Cardiac muscle cell (in vitro differentiated cells and primary cell): ENCODE results near the gene CENPC. TPM values are rescaled to one million over a fixed set of nuclear protein-coding genes. Genes with fewer than 3 reads are reported as not detected.

Experiments
- DNase-seq, 2 donors: peaks; one replicate each; pipeline versions ENCODE4 v3.0.0 to v3.0.0-alpha.2; 2010 to 2017; ENCODE audit warnings: low read depth in 1 of 2, low spot score in 1 of 2
- H3K27ac ChIP-seq: fragments of 200-600 bp; sonication (generic); 2 replicates; pipeline ENCODE4 v1.5.1; 2016
- H3K27me3 ChIP-seq: fragments of 200-600 bp; sonication (generic); 2 replicates; pipeline ENCODE4 v1.6.0; 2016; ENCODE audit warnings: control low read depth
- H3K36me3 ChIP-seq: fragments of 200-600 bp; sonication (generic); 2 replicates; pipeline ENCODE4 v1.5.1; 2016; ENCODE audit warnings: control low read depth
- H3K4me1 ChIP-seq: fragments of 200-600 bp; sonication (generic); 2 replicates; pipeline ENCODE4 v1.8.1; 2017; ENCODE audit warnings: low read depth, mild to moderate bottlenecking, mixed run types
- H3K4me3 ChIP-seq: fragments of 200-600 bp; sonication (generic); 2 replicates; pipeline ENCODE4 v1.5.1; 2016; ENCODE audit warnings: mild to moderate bottlenecking
- H3K9me3 ChIP-seq: fragments of 200-600 bp; sonication (generic); 2 replicates; pipeline ENCODE4 v1.5.1; 2017; ENCODE audit warnings: low read depth, mild to moderate bottlenecking, control low read depth
- polyA plus RNA-seq: library from polyadenylated mRNA; unstranded; fragments of >200 nt; fragmentation: Nextera tagmentation; extraction: Ambion mirVana; gene quantifications from 2 replicates; pipeline ENCODE4 v1.2.1, GENCODE V29; 2016
- total RNA-seq: library from RNA; depleted of rRNA; stranded (reverse); fragments of >200 nt; gene quantifications from 2 replicates; pipeline ENCODE4 v1.2.3, GENCODE V29; 2016
- TF ChIP-seq, protein P1 (sequence below): IDR thresholded peaks from 2 replicates; pipeline ENCODE4 v1.5.1; 2012; ENCODE audit warnings: low read depth, mild to moderate bottlenecking, low read length

Gene CENPC
- total and polyA plus RNA-seq, 2 experiments from 2014 or later, result 9.1 to 21.3 TPM

DNA sequence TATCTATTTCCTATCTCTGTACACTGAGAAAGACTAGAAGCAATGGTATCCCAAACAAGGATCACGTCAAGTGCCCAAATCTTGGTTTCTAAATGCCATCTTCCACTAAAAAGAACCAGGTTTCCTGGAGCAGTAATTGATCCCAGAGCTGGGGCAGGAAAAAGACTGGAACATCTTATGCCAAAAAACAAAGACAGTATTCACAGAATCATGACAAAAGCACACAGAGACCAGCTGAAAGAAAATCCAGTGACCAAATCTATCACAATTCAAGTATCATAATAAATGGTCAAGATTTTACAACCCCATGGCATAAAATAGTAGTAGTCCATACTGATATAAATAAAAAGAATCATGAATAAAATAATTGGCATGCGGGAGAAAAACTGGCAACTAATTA, 44.9 kb downstream of the CENPC start:
- TF ChIP-seq, protein P1, sequence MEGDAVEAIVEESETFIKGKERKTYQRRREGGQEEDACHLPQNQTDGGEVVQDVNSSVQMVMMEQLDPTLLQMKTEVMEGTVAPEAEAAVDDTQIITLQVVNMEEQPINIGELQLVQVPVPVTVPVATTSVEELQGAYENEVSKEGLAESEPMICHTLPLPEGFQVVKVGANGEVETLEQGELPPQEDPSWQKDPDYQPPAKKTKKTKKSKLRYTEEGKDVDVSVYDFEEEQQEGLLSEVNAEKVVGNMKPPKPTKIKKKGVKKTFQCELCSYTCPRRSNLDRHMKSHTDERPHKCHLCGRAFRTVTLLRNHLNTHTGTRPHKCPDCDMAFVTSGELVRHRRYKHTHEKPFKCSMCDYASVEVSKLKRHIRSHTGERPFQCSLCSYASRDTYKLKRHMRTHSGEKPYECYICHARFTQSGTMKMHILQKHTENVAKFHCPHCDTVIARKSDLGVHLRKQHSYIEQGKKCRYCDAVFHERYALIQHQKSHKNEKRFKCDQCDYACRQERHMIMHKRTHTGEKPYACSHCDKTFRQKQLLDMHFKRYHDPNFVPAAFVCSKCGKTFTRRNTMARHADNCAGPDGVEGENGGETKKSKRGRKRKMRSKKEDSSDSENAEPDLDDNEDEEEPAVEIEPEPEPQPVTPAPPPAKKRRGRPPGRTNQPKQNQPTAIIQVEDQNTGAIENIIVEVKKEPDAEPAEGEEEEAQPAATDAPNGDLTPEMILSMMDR, result no peak
- Histone ChIP-seq H3K27me3 (no peaks in the 10 kb centered on the region), H3K4me3 (no peak overlapping the region), H3K4me1 (no peaks in the 10 kb centered on the region), H3K27ac (no peak overlapping the region), H3K9me3 (no peaks in the 10 kb centered on the region), H3K36me3 (peaks cover 6% of the 10 kb centered on the region)
- no peak for DNase-seq

DNA sequence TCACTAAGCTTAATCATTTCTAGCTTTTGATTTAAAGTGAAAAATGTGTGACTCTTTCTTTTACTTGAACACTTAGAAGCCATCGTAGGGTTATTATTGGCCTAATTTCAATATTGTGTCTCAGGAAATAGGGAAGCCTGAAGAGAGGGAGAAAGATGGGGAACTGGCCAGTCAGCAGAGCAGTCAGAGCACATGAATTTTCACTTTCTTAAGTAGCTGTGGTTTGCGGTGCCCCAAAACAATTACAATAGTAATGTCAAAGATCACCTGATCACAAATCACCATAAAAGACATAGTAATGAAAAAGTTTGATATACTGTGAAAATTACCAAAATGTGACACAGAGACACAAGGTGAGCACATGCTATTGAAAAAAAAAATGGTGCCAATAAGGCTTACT, 45.5 kb downstream of the CENPC start:
- DNase-seq, result no peak
- H3K27me3 ChIP-seq, result no peaks in the 10 kb centered on the region
- H3K27ac ChIP-seq, result no peak overlapping the region
- no peak overlapping the region for H3K4me3 ChIP-seq
- no peaks in the 10 kb centered on the region for H3K4me1 ChIP-seq
- peaks cover 1% of the 10 kb centered on the region for H3K36me3 ChIP-seq
- H3K9me3 ChIP-seq, result no peaks in the 10 kb centered on the region
- TF ChIP-seq, protein P1, result no peak

DNA sequence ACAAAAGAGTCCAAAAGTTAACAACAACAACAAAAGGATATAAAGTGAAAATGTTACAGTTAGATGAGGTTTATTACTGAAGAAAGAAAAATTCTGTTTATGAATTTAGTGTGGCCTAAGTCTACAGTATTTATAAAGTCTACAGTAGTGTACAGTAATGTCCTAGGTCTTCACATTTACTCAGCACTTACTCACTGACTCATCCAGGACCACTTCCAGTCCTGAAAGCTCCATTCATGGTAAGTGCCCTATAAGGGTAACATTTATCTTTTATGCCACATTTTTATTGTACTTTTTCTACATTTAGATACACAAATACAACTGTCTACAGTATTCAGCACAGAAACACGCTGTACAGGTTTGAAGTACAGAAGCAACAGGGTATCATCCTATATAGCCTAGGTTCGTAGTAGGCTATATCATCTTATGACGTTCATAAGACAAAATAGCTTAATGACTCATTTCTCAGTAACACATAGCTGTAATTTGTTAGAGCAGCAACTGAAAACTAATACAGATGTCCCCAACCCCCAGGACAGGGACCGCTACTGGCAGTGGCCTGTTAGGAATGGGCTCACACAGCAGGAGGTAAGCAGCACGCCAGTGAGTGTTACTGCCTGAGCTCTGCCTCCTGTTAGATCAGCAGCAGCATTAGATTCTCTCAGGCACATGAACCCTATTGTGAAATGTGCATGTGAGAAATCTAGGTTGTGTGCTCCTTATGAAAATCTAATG, 61.3 kb downstream of the CENPC start:
- H3K36me3 ChIP-seq, result no peaks in the 10 kb centered on the region

DNA sequence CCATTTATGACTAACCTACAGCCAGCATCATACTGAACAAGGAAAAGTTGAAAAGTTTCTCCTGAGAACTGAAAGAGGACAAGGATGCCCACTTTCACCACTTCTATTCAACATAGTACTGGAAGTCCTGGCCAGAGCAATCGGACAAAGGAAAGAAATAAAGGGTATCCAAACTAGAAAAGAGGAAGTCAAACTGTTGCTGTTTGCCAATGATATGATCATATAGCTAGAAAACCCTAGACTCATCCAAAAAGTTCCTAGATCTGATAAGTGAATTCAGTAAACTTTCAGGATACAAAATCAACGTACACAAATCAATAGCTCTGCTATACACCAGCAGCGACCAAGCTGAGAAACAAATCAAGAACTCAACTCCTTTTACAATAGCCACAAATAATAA, 64.5 kb downstream of the CENPC start:
- H3K36me3 ChIP-seq, result no peaks in the 10 kb centered on the region
- TF ChIP-seq, protein P1, result no peak
- DNase-seq, result no peak
- H3K27me3 ChIP-seq, result no peaks in the 10 kb centered on the region
- no peaks in the 10 kb centered on the region for H3K4me1 ChIP-seq
- no peak overlapping the region for H3K27ac ChIP-seq
- H3K4me3 ChIP-seq, result no peak overlapping the region
- no peaks in the 10 kb centered on the region for H3K9me3 ChIP-seq

More for the DNA sequence above, 61.3 kb downstream of the CENPC start:
- Histone ChIP-seq H3K4me1 (no peaks in the 10 kb centered on the region), H3K27ac (no peak overlapping the region), H3K9me3 (no peaks in the 10 kb centered on the region), H3K27me3 (no peaks in the 10 kb centered on the region), H3K4me3 (no peak overlapping the region)
- TF ChIP-seq, protein P1, result no peak
- peak in 1 of 2 donors; percentile 57 for DNase-seq

DNA sequence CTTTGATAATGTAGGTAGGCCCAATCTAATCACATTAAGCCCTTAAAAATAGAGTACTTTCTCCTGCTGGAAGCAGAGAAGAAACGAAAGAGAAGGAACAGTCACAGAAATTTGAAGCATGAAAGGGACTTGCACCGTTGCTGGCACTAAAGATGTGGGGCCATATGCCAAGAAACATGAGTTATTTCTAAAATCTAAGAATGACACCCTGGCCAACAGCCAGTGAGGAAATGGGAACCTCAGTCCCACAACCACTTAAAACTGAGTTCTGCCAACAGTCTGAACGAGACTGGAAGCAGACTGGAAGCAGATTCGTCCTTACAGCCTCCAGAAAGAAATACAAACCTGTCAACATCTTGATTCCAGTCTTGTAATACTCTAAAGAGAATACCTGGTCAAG, 70.1 kb downstream of the CENPC start:
- Histone ChIP-seq H3K27me3 (no peaks in the 10 kb centered on the region), H3K4me3 (no peak overlapping the region), H3K4me1 (no peaks in the 10 kb centered on the region), H3K36me3 (peaks cover 5% of the 10 kb centered on the region), H3K9me3 (no peaks in the 10 kb centered on the region), H3K27ac (no peak overlapping the region)
- TF ChIP-seq, protein P1, result no peak
- no peak for DNase-seq
